GM21360 (cell line): ENCODE measurements around the gene LRRK1.
A peak's percentile ranks its signal among the peaks of the same experiment; 100 is the strongest.

Source experiments
- ATAC-seq: cut with Tn5 transposase; IDR thresholded peaks from one replicate; pipeline ENCODE4 v1.9.1; 2021; ENCODE audit warnings: mild to moderate bottlenecking, moderate library complexity; ENCODE audit not compliant: unreplicated experiment

The LRRK1 gene

GRCh38 chr15:101001796-101002195 is 82.6 kb downstream of the LRRK1 start:
- ATAC-seq, result no peak

- ATAC-seq, result no peak
Observed at GRCh38 chr15:101003081-101003480, 83.9 kb downstream of the LRRK1 start.

- no peak for ATAC-seq
Observed at GRCh38 chr15:101003706-101004105, 84.5 kb downstream of the LRRK1 start.

GRCh38 chr15:101004500-101004899 is 85.3 kb downstream of the LRRK1 start:
- no peak for ATAC-seq

DNA sequence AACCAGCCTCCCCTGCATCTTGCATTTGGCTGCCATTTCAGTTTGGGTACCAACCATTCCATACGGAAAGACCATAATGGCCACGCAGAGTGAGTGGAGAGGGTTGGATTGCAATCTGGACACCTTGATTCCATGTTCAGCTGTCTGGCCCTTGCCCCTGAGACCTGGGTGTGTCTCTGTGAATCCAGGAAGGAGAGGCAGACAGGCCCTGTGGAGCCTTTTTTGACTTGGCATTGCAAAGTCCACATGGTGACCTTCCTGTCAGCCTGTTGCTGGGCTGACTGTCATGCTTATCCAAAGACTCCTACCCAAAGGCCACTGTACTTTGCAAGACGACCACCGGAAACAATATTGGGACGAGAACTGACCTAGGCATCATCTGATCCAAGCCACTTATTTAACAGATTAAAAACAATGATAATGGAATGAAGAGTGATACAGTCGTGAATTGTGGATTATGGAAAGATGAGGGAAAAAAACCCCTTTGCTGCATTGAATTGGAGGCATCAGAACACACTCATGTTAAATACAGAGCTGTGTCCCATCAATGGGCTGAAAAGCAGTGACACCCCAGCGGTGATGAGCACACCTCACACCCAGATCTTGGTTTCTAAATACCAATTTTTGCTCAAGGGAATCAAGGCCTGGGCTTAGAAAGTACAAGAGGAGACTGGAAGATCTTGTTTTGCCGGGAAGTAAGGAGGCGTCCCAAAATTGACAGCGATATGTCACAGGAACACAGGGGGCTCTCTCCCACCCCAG is 86.0 kb downstream of the LRRK1 start:
- no peak for ATAC-seq

GRCh38 chr15:101006931-101007691 is 88.0 kb downstream of the LRRK1 start:
- ATAC-seq, result peak; percentile 59

DNA sequence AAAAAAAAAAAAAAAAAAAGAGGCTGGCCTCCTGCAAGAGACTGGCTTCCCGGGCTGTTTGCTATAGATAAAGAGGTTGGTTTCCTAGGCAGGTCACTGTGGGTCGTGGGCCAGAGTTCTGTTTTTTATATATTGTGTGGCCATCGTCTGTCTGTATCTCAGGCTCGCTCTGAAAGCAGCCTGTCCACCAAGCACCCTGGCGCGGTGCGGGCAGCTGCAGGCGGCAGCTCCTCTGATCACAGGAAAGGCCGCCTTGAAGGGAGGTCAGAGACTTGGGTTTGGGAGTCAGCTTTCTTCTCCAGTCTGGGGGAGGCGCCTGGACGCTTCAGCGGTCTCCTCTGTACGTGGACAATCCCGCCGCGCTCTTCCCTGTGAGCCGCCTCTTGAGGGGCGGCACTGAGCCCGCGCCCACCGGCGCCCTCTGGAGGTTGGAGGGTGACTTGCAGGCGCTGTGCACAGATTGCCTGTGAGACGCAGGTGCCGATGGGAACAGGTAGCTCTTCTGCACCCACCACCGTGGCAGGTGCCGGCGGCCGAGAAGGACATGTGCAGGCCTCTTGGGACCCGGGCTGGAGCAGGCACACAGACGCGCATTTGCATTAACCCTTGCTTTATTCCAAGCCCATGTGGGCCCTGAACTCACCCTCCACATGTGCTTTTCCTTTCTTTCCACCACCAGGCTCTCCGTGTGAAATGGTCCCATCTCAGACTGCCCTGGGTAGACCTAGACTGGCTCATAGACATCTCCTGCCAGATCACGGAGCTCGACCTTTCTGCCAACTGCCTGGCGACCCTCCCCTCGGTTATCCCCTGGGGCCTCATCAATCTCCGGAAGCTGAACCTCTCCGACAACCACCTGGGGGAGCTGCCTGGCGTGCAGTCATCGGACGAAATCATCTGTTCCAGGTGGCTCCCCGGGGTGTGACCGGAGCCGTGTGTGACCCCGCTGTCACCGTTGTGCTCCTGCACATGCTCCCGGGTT is 89.3 kb downstream of the LRRK1 start:
- peak; percentile 89 for ATAC-seq

DNA sequence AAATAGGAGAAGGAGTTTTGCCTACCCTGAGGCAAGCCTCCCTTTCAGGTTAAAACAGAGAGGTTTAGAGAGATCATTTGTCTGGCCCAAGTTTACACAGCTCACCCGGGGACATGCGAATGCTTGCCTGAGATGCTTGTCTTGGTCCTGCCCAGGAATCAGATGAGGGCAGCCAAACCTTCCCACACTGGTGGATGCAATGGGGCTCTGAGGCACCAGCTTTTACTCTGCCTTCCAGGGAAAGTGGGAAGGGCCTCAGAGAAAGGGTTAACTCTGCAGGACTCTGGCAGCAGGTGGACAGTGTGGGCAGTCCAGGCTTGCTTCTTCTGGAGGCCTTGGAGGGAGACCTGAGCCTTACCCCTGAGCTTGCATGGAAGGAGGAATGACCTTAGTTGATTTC is 90.0 kb downstream of the LRRK1 start:
- ATAC-seq, result no peak

- no peak for ATAC-seq
Observed at GRCh38 chr15:101010781-101011180, 91.6 kb downstream of the LRRK1 start.

- ATAC-seq, result no peak
Observed at GRCh38 chr15:101012326-101013200, 93.4 kb downstream of the LRRK1 start.

DNA sequence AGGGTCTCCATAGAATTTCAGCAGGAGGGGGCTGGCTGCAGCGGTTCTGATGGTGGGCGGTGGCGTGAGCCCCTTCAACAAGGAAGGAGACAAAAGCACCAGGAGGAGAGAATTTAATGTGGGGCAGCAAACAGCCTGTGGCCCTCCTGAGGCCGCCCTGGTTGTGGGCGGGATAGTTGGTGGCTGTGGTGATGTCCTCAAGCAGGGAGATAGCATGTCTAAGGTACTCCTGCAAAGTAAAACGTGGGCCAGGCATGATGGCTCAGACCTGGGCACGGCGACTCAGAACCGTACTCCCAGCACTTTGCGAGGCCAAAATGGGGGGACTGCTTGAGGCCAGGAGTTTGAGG is 94.0 kb downstream of the LRRK1 start:
- ATAC-seq, result no peak

DNA sequence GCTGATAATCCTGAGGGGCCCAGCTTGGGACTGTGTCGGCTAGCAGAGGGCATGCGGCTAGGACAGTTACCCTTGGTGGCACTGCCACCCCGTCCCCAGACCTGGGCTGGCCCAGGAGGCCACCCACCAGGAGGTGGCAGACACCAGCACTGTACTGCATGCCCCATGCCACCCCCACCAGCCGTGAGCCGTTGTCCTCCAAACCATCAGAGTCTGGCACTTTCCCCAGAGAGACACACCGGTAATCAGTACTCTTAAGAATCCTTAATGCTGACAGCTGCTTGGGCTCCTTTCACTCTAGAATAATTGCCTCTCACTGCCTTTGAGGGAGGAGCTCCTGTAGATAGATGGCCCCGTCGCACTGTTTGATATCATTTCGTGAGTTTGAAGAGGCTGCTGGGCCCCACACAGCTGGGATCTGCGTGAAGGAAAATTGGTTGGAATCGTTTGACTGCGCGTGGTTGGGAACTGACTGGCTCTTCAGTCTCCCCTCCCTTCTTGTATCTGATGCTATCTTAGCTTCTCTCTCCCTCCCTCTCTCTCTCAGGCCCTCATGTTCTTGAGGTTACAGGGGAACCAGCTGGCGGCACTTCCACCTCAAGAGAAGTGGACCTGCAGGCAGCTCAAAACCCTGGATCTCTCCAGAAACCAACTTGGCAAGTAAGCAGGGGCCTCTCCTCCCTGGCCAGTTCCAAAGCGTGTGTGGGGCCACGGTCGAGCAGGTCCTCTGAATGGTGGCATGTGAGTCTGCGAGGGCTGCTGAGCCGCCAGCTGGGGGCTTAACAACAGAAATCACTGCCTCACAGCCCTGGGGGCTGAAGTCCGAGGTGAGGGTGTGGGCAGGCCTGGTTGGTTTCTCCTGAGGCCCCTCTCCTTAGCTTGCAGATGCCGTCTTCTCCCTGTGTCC is 94.9 kb downstream of the LRRK1 start:
- ATAC-seq, result no peak

- ATAC-seq, result no peak
Observed at GRCh38 chr15:101014921-101015841, 96.0 kb downstream of the LRRK1 start.

DNA sequence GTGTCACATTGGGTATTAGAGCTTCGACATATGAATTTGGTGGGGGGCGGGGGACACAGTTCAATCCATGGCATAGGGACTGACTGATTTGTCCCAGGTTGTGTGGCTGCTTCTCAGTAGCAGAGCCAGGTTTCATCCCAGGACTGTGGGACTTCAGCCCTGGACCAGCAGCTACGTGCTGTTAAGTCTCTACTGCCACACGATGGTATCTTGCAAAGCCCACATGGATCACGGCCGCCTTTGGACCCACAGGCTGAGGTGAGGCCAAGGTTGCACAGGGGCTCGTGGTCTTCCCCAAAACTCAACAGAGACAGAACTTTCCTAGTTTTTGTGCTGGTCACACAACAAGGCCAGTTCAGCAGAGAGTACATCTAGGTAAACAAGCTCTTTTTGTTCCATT is 97.4 kb downstream of the LRRK1 start:
- no peak for ATAC-seq

DNA sequence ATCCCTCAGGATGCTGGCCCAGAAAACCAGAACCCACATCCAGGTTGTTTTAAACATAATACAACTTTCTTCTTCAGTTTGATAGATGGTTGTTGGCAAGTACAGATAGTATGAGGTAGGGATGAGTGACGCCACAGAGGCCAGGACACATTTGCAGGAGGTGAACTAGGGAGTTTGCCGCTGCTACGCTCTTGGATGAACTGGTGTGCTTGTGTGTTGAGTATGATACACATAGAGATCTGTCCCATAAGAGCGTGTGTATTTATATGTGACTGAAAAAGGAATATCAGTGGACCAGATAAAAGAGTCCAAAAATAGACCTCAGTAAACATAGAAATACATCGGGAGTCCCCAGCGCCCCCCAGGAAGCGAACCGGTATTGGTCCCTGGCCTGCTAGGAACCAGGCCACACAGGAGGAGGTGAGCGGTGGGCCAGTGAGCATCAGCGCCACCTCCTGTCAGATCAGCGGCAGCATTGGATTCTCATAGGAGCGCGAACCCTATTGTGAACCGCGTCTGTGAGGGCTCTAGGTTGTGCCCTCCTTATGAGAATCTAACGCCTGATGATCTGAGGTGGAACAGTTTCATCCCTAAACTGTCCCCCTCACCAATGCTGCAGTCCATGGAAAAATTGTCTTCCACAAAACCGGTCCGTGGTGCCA is 98.1 kb downstream of the LRRK1 start:
- ATAC-seq, result no peak

DNA sequence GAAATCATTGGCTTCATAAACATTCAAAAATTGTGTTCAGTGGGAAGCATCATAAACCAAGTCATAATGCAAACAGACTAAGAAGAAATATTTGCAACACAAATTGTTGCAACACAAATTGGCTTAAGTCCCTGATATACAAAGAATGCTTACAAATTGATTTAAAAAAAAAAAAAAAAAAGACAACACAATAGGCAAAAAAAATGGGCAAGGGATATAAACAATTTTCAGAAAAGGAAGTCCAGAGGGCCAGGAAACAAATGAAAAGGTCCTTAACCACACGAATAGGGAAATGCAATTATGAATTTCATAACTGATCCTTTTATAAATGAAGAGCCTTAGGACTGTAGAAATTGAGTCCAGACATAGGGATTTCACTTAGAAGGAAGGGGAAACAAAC is 98.9 kb downstream of the LRRK1 start:
- no peak for ATAC-seq

DNA sequence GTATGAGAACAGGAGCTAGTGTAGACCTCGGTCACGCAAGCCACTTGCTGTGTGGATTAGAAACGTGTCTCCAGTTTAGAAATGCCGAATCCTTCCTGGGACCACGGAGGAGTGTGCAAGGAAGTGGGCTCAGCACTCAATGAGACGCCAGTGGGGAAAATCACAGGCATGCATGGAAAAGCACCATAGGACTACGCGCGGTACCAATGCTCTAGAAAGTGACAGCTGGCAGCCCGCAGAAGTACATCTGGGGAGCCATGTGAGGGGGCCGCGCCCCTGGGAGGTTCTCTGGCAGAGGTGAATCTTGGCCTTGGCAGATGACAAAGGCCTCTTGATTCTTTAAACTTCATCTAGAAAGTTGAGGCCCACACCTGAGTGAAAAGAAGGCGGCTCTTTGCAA is 99.3 kb downstream of the LRRK1 start:
- ATAC-seq, result no peak
